SKM-1 treated with dmso at 0.1 percent for 144 hours (cell line): ENCODE measurements around the gene CMAS.
A peak's percentile ranks its signal among the peaks of the same experiment; 100 is the strongest.
"Not testable (repeated sequence)": the region's sequence is repeated elsewhere in the genome, so short reads cannot be mapped to it uniquely, and the experiment has no call there.

Source experiments
- DNase-seq: peaks from one replicate; lab custom pipeline; 2025; ENCODE audit not compliant: unreplicated experiment; lab: John Stamatoyannopoulos, UW

Gene CMAS

GRCh38 chr12:22046968-22047390, 961 bp downstream of the CMAS start:
- DNase-seq = no peak

- DNase-seq = no peak
These were observed 1.5 kb downstream of the CMAS start for GRCh38 chr12:22047494-22047893.

- no peak for DNase-seq
These were observed 2.5 kb downstream of the CMAS start for GRCh38 chr12:22048351-22049041.

GRCh38 chr12:22050078-22050477, 4.1 kb downstream of the CMAS start:
- no peak for DNase-seq

GRCh38 chr12:22051114-22051698, 5.2 kb downstream of the CMAS start:
- DNase-seq = no peak

GRCh38 chr12:22052994-22053393, 7.0 kb downstream of the CMAS start:
- DNase-seq = not testable (repeated sequence)

- DNase-seq = no peak
These were observed 8.1 kb downstream of the CMAS start for GRCh38 chr12:22054155-22054554.

GRCh38 chr12:22056607-22057006, 10.6 kb downstream of the CMAS start:
- no peak for DNase-seq

GRCh38 chr12:22059976-22060647, 14.1 kb downstream of the CMAS start:
- DNase-seq = no peak

GRCh38 chr12:22064968-22065367, 18.9 kb downstream of the CMAS start:
- DNase-seq = no peak

GRCh38 chr12:22066310-22066709, 20.3 kb downstream of the CMAS start:
- DNase-seq = no peak

- no peak for DNase-seq
These were observed 23.8 kb downstream of the CMAS start for GRCh38 chr12:22069851-22070250.

GRCh38 chr12:22082190-22082701, 36.2 kb downstream of the CMAS start:
- DNase-seq = no peak

- no peak for DNase-seq
These were observed 37.1 kb downstream of the CMAS start for GRCh38 chr12:22083167-22083566.

- DNase-seq = no peak
These were observed 38.8 kb downstream of the CMAS start for GRCh38 chr12:22084852-22085251.

- no peak for DNase-seq
These were observed 42.9 kb downstream of the CMAS start for GRCh38 chr12:22088886-22089285.

GRCh38 chr12:22089486-22089885, 43.5 kb downstream of the CMAS start:
- no peak for DNase-seq

GRCh38 chr12:22099062-22099461, 53.0 kb downstream of the CMAS start:
- DNase-seq = not testable (repeated sequence)

- DNase-seq = peak; percentile 15
These were observed 55.1 kb downstream of the CMAS start for GRCh38 chr12:22100958-22101748.

GRCh38 chr12:22101749-22102243, 55.8 kb downstream of the CMAS start:
- no peak for DNase-seq

- DNase-seq = no peak
These were observed 57.4 kb downstream of the CMAS start for GRCh38 chr12:22103418-22103817.
